Measurements from ENCODE around the gene OR4S2.

DNA sequence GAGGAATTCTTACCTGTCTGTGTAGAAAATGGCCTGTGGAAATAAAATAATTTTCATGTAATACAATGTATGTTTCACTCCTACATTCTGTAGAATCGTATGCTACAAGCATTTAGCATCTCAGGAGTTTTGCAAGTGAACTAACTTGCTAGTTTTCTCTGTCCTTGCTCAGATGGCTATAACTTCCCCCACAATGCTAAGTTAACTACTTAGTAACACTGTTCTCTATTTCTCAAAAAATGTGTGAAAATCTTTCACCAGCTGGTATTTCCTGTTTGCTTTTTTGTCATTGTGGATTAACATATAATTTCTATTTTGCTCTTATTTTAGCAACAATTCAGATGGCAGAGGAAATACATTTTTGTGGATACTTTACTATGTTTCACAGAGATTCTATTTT lies 4.4 kb downstream of the OR4S2 start:
- TF ChIP-seq, protein P1, sequence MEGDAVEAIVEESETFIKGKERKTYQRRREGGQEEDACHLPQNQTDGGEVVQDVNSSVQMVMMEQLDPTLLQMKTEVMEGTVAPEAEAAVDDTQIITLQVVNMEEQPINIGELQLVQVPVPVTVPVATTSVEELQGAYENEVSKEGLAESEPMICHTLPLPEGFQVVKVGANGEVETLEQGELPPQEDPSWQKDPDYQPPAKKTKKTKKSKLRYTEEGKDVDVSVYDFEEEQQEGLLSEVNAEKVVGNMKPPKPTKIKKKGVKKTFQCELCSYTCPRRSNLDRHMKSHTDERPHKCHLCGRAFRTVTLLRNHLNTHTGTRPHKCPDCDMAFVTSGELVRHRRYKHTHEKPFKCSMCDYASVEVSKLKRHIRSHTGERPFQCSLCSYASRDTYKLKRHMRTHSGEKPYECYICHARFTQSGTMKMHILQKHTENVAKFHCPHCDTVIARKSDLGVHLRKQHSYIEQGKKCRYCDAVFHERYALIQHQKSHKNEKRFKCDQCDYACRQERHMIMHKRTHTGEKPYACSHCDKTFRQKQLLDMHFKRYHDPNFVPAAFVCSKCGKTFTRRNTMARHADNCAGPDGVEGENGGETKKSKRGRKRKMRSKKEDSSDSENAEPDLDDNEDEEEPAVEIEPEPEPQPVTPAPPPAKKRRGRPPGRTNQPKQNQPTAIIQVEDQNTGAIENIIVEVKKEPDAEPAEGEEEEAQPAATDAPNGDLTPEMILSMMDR (IDR thresholded peaks at IDR 0.05), result no peak
- no peak for TF ChIP-seq POLR2A (IDR thresholded peaks at IDR 0.05)

All from esophagus squamous epithelium (tissue), 4 donors.